Neural progenitor cell (in vitro differentiated cells): ENCODE data around the gene METTL25B. TPM values are rescaled to one million over a fixed set of nuclear protein-coding genes. Genes with fewer than 3 reads are reported as not detected.
"Not testable (repeated sequence)": the region's sequence is repeated elsewhere in the genome, so short reads cannot be mapped to it uniquely, and the experiment has no call there.

Source experiments
- DNase-seq: peaks from one replicate; pipeline ENCODE4 v3.0.0-alpha.2; 2016; ENCODE audit warnings: low spot score
- H2AFZ ChIP-seq: fragments of 200-600 bp; sonication (generic); replicated peaks from 2 replicates; pipeline ENCODE4 v1.6.1; 2016; ENCODE audit warnings: antibody characterized with exemption
- H3F3A ChIP-seq: fragments of 200-600 bp; sonication (generic); 2 replicates; pipeline ENCODE4 v1.6.1; 2016; ENCODE audit warnings: antibody characterized with exemption, low read depth
- H3K27ac ChIP-seq: fragments of 200-600 bp; sonication (generic); 2 replicates; pipeline ENCODE4 v1.5.1; 2016; ENCODE audit warnings: mild to moderate bottlenecking
- H3K27me3 ChIP-seq: fragments of 200-600 bp; sonication (generic); 2 replicates; pipeline ENCODE4 v1.6.1; 2016; ENCODE audit warnings: mild to moderate bottlenecking, moderate library complexity
- H3K36me3 ChIP-seq: fragments of 200-600 bp; sonication (generic); 2 replicates; pipeline ENCODE4 v1.5.1; 2016
- H3K4me1 ChIP-seq: fragments of 200-600 bp; sonication (generic); 2 replicates; pipeline ENCODE4 v1.6.1; 2016; ENCODE audit warnings: mixed run types
- H3K4me2 ChIP-seq: fragments of 200-600 bp; sonication (generic); 2 replicates; pipeline ENCODE4 v1.6.1; 2016
- H3K4me3 ChIP-seq: fragments of 200-600 bp; sonication (generic); 2 replicates; pipeline ENCODE4 v1.5.1; 2016
- H3K79me2 ChIP-seq: fragments of 200-600 bp; sonication (generic); 2 replicates; pipeline ENCODE4 v1.6.1; 2016; ENCODE audit warnings: low read depth
- H3K9ac ChIP-seq: fragments of 200-600 bp; sonication (generic); 2 replicates; pipeline ENCODE4 v1.6.1; 2016
- H3K9me3 ChIP-seq: fragments of 200-600 bp; sonication (generic); 2 replicates; pipeline ENCODE4 v1.5.1; 2016; ENCODE audit warnings: low read depth
- H4K20me1 ChIP-seq: fragments of 200-600 bp; sonication (generic); 2 replicates; pipeline ENCODE4 v1.6.1; 2016; ENCODE audit warnings: low read depth
- H3K27ac Mint-ChIP-seq: 3 replicates; pipeline ENCODE4 v1.8.0; 2021; ENCODE audit warnings: mixed read lengths
- H3K27me3 Mint-ChIP-seq: 2 replicates; pipeline ENCODE4 v1.8.0; 2022; ENCODE audit warnings: low read depth, mild to moderate bottlenecking, inconsistent platforms, moderate library complexity, mixed read lengths; ENCODE audit not compliant: insufficient read depth
- H3K36me3 Mint-ChIP-seq: 3 replicates; pipeline ENCODE4 v1.8.0; 2021; ENCODE audit warnings: mixed read lengths
- H3K4me1 Mint-ChIP-seq: 3 replicates; pipeline ENCODE4 v1.8.0; 2021; ENCODE audit warnings: mixed read lengths
- H3K4me3 Mint-ChIP-seq: 3 replicates; pipeline ENCODE4 v1.8.0; 2021; ENCODE audit warnings: mild to moderate bottlenecking, moderate library complexity, mixed read lengths
- H3K9me3 Mint-ChIP-seq: 3 replicates; pipeline ENCODE4 v1.8.0; 2020; ENCODE audit warnings: mixed read lengths
- EZH2 ChIP-seq: fragments of 200-600 bp; sonication (generic); IDR thresholded peaks from 2 replicates; pipeline ENCODE4 v1.6.1; 2017; ENCODE audit warnings: antibody characterized with exemption, mild to moderate bottlenecking, moderate library complexity
- EZH2phosphoT487 ChIP-seq: fragments of 200-600 bp; sonication (generic); IDR thresholded peaks from 2 replicates; pipeline ENCODE4 v1.6.1; 2017; ENCODE audit warnings: antibody characterized with exemption
- total RNA-seq: library from RNA; depleted of rRNA; stranded (reverse); fragments of >200 nt; gene quantifications from 2 replicates; pipeline ENCODE4 v1.2.3, GENCODE V29; 2015; ENCODE audit warnings: low replicate concordance
- TF ChIP-seq, protein P1 (sequence below): fragments of 200-600 bp; sonication (generic); IDR thresholded peaks from 2 replicates; pipeline ENCODE4 v1.5.1; 2017; ENCODE audit warnings: antibody characterized with exemption, mild to moderate bottlenecking

METTL25B gene
- total RNA-seq, 1 donor from 2014 or later = 21.4 TPM

GRCh38 chr1:156760092-156760795, 32.0 kb downstream of the METTL25B start:
- Mint-ChIP-seq H3K4me1 (peaks cover 20% of the 10 kb centered on the region), H3K4me3 (peak overlapping the region; percentile 3), H3K27me3 (peaks cover 2% of the 10 kb centered on the region), H3K36me3 (no peaks in the 10 kb centered on the region), H3K27ac (no peak overlapping the region), H3K9me3 (no peaks in the 10 kb centered on the region)
- no peaks in the 10 kb centered on the region for H3K9me3 ChIP-seq
- peak overlapping the region; percentile 45 for H3K4me2 ChIP-seq
- peaks cover 17% of the 10 kb centered on the region for H3K79me2 ChIP-seq
- TF ChIP-seq EZH2phosphoT487 (no peak), EZH2 (no peak)
- TF ChIP-seq, protein P1, sequence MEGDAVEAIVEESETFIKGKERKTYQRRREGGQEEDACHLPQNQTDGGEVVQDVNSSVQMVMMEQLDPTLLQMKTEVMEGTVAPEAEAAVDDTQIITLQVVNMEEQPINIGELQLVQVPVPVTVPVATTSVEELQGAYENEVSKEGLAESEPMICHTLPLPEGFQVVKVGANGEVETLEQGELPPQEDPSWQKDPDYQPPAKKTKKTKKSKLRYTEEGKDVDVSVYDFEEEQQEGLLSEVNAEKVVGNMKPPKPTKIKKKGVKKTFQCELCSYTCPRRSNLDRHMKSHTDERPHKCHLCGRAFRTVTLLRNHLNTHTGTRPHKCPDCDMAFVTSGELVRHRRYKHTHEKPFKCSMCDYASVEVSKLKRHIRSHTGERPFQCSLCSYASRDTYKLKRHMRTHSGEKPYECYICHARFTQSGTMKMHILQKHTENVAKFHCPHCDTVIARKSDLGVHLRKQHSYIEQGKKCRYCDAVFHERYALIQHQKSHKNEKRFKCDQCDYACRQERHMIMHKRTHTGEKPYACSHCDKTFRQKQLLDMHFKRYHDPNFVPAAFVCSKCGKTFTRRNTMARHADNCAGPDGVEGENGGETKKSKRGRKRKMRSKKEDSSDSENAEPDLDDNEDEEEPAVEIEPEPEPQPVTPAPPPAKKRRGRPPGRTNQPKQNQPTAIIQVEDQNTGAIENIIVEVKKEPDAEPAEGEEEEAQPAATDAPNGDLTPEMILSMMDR = no peak
- no peak overlapping the region for H2AFZ ChIP-seq
- H3K9ac ChIP-seq = no peak overlapping the region
- peaks cover 14% of the 10 kb centered on the region for H3F3A ChIP-seq
- peaks cover 10% of the 10 kb centered on the region for H3K4me1 ChIP-seq
- no peaks in the 10 kb centered on the region for H4K20me1 ChIP-seq
- H3K4me3 ChIP-seq = no peak overlapping the region
- no peaks in the 10 kb centered on the region for H3K27me3 ChIP-seq
- H3K27ac ChIP-seq = no peak overlapping the region
- DNase-seq = peak; percentile 19
- no peaks in the 10 kb centered on the region for H3K36me3 ChIP-seq

- Histone ChIP-seq H4K20me1 (no peaks in the 10 kb centered on the region), H3K9ac (no peak overlapping the region), H3K9me3 (no peaks in the 10 kb centered on the region), H3K27me3 (no peaks in the 10 kb centered on the region), H3K36me3 (no peaks in the 10 kb centered on the region), H2AFZ (no peak overlapping the region), H3K79me2 (peaks cover 13% of the 10 kb centered on the region), H3K4me3 (no peak overlapping the region), H3K27ac (no peak overlapping the region), H3K4me1 (peaks cover 10% of the 10 kb centered on the region), H3K4me2 (peak overlapping the region; percentile 45), H3F3A (peaks cover 14% of the 10 kb centered on the region)
- peaks cover 20% of the 10 kb centered on the region for H3K4me1 Mint-ChIP-seq
- DNase-seq = no peak
- H3K27me3 Mint-ChIP-seq = peaks cover 2% of the 10 kb centered on the region
- H3K36me3 Mint-ChIP-seq = no peaks in the 10 kb centered on the region
- H3K9me3 Mint-ChIP-seq = no peaks in the 10 kb centered on the region
- TF ChIP-seq, protein P1 = no peak
- TF ChIP-seq EZH2phosphoT487 (no peak), EZH2 (no peak)
- H3K4me3 Mint-ChIP-seq = no peak overlapping the region
- no peak overlapping the region for H3K27ac Mint-ChIP-seq
These were observed 32.5 kb downstream of the METTL25B start for GRCh38 chr1:156760796-156761104.

- not testable (repeated sequence) for H2AFZ ChIP-seq, H3K9ac ChIP-seq, H3K27me3 Mint-ChIP-seq, DNase-seq, H3K27me3 ChIP-seq, H3K4me3 ChIP-seq, H3K27ac Mint-ChIP-seq, H3K9me3 ChIP-seq, H3K4me3 Mint-ChIP-seq, H3K4me2 ChIP-seq, H3K27ac ChIP-seq, H3K36me3 ChIP-seq, H3K36me3 Mint-ChIP-seq, H3K9me3 Mint-ChIP-seq
- Histone ChIP-seq H4K20me1 (peaks cover 21% of the 10 kb centered on the region), H3K79me2 (peaks cover 37% of the 10 kb centered on the region), H3K4me1 (peaks cover 30% of the 10 kb centered on the region), H3F3A (peaks cover 13% of the 10 kb centered on the region)
- peaks cover 27% of the 10 kb centered on the region for H3K4me1 Mint-ChIP-seq
These were observed 36.9 kb downstream of the METTL25B start for GRCh38 chr1:156765136-156765535.

DNA sequence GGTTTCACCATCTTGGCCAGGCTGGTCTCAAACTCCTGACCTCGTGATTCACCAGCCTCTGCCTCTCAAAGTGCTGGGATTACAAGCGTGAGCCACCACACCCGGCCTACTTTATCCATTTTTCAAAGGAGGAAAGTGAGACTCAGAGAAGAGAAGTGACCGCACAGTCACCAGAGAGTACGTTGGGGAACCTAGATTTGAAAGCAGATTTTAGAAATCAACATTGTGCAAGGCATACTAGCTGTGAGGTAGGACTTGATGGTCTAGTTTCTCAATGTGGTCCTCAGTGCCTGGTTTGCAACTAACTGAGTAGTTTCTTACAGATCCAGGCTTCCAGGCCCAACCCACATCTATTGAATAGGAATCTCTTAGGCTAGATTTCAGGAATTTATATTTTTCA, 37.4 kb downstream of the METTL25B start:
- Histone ChIP-seq H3K27ac (no peak overlapping the region), H3K27me3 (no peaks in the 10 kb centered on the region), H3F3A (peaks cover 9% of the 10 kb centered on the region), H3K4me2 (peak overlapping the region; percentile 92), H3K4me1 (peaks cover 26% of the 10 kb centered on the region), H4K20me1 (peaks cover 27% of the 10 kb centered on the region), H3K9me3 (no peaks in the 10 kb centered on the region), H3K79me2 (peaks cover 43% of the 10 kb centered on the region), H3K36me3 (no peaks in the 10 kb centered on the region), H2AFZ (no peak overlapping the region), H3K9ac (no peak overlapping the region), H3K4me3 (peak overlapping the region; percentile 66)
- H3K27me3 Mint-ChIP-seq = no peaks in the 10 kb centered on the region
- no peaks in the 10 kb centered on the region for H3K9me3 Mint-ChIP-seq
- TF ChIP-seq, protein P1 = no peak
- TF ChIP-seq EZH2phosphoT487 (no peak), EZH2 (no peak)
- DNase-seq = no peak
- H3K4me1 Mint-ChIP-seq = peaks cover 22% of the 10 kb centered on the region
- no peak overlapping the region for H3K27ac Mint-ChIP-seq
- H3K36me3 Mint-ChIP-seq = peaks cover 3% of the 10 kb centered on the region
- no peak overlapping the region for H3K4me3 Mint-ChIP-seq
